ENCODE results near the gene SPESP1. TPM values are rescaled to one million over a fixed set of nuclear protein-coding genes. Genes with fewer than 3 reads are reported as not detected.

Gene SPESP1
- total and polyA plus RNA-seq, 2 of the 8 experiments (the other 6 are each of a cell fraction or from before 2014, with no cell fraction given), result not detected

GRCh38 chr15:68924866-68925560 is 5.3 kb upstream of the SPESP1 start:
- no peaks in the 10 kb centered on the region for H3K79me2 ChIP-seq (ENCODE audit: control insufficient read depth in 1 of 2, insufficient read depth in 2 of 2, low read length in 2 of 2)
- H3K23me2 ChIP-seq (ENCODE audit: low read depth, low read length), result no peaks in the 10 kb centered on the region
- no peak overlapping the region for H3K4me3 ChIP-seq (ENCODE audit: extremely low read depth in 1 of 4, insufficient read depth in 2 of 4, low read depth in 3 of 4, low read length in 4 of 4)
- FAIRE-seq (peak; percentile 95), DNase-seq (ENCODE audit: low read depth in 1 of 2, low spot score in 2 of 2) (peak; percentile 58 to 83)
- H3K4ac ChIP-seq (replicated peaks; ENCODE audit: insufficient read length, low read depth, low read length), result no peak overlapping the region
- H3K56ac ChIP-seq (replicated peaks; ENCODE audit: insufficient read length, low read depth, low read length), result no peak overlapping the region
- H4K91ac ChIP-seq (replicated peaks; ENCODE audit: insufficient read length, low read length), result no peak overlapping the region
- H3K18ac ChIP-seq (ENCODE audit: extremely low read depth, low read length), result no peak overlapping the region
- H3K79me1 ChIP-seq (ENCODE audit: low read depth, low read length), result no peaks in the 10 kb centered on the region
- no peak overlapping the region for H3K23ac ChIP-seq (ENCODE audit: insufficient read length)
- ChIA-PET POLR2A (ENCODE audit: partially characterized antibody) (no interaction called here), CTCF (ENCODE audit: partially characterized antibody) (interaction anchor here (0.6 to 5.1 kb wide), 50 partner anchors 8 to 599 kb away, joined by 3 to 53 read pairs (median 4); no protein-coding TSS in a partner anchor)
- H2BK20ac ChIP-seq (ENCODE audit: low read length), result no peak overlapping the region
- no peak overlapping the region for H3K27ac ChIP-seq (ENCODE audit: low read depth, low read length)
- no peak overlapping the region for H2BK5ac ChIP-seq (ENCODE audit: low read depth, low read length)
- H4K20me1 ChIP-seq (replicated peaks in 1 of 2; ENCODE audit: control insufficient read depth in 1 of 2, insufficient read depth in 2 of 2, low read length in 2 of 2), result no peaks in the 10 kb centered on the region
- peak overlapping the region; percentile 42; the same call in 1 of the 2 replicates for H2AFZ ChIP-seq (ENCODE audit: low read length)
- no peak overlapping the region for H4K5ac ChIP-seq (ENCODE audit: insufficient read length, low read depth, low read length)
- no peaks in the 10 kb centered on the region for H3K27me3 ChIP-seq (replicated peaks in 1 of 4; ENCODE audit: control insufficient read depth in 3 of 4, extremely low read depth in 1 of 4, insufficient read depth in 3 of 4, low read length in 3 of 4)
- WGBS, 2 experiments (ENCODE audit: extremely low coverage in 1 of 2, insufficient coverage in 1 of 2, insufficient read length in 1 of 2, insufficient replicate concordance in 2 of 2, low coverage in 1 of 2, low lambda C conversion rate in 2 of 2, missing lambda C conversion rate in 1 of 2), result 6% methylated on average over 6 of the region's 8 CpGs; no CpG with 5 or more reads in 1 of the 2 experiments
- no peak overlapping the region for H2BK120ac ChIP-seq (replicated peaks; ENCODE audit: low read depth, low read length)
- H2BK15ac ChIP-seq (ENCODE audit: low read length), result no peak overlapping the region
- no peak overlapping the region for H4K8ac ChIP-seq (ENCODE audit: extremely low read depth, insufficient read depth, low read length)
- no peak overlapping the region for H2BK12ac ChIP-seq (ENCODE audit: low read depth, low read length)
- H2AK5ac ChIP-seq (ENCODE audit: low read depth, low read length), result no peak overlapping the region
- H3K4me2 ChIP-seq (ENCODE audit: insufficient read depth in 1 of 2, low read depth in 2 of 2, low read length in 2 of 2), result no peak overlapping the region
- no peak overlapping the region for H3K14ac ChIP-seq (ENCODE audit: insufficient read length)
- H3K9me3 ChIP-seq (ENCODE audit: insufficient read depth in 2 of 2, low read depth in 1 of 2, low read length in 1 of 2), result peaks cover 0 to 5% of the 10 kb centered on the region in 2 experiments; a peak in 1 of 4 replicates
- H3K4me1 ChIP-seq (replicated peaks in 1 of 4; ENCODE audit: control insufficient read depth in 3 of 4, insufficient read depth in 4 of 4, low read length in 3 of 4), result no peaks in the 10 kb centered on the region
- no peak overlapping the region for H3K9ac ChIP-seq (replicated peaks in 1 of 4; ENCODE audit: extremely low read depth in 1 of 4, low read depth in 3 of 4, low read length in 3 of 4)
- no peaks in the 10 kb centered on the region for H3K36me3 ChIP-seq (ENCODE audit: control insufficient read depth in 2 of 4, insufficient read depth in 4 of 4, low read length in 3 of 4)
- TF ChIP-seq CREB1 (IDR thresholded peaks at IDR 0.05), result peak; percentile 65; the same call in 1 of the 2 replicates
- TF ChIP-seq CEBPB (IDR thresholded peaks at IDR 0.05; ENCODE audit: low read depth, low read length), result peak; percentile 90
- peak; percentile 84 to 93 (median 92) for TF ChIP-seq CTCF (IDR thresholded peaks at IDR 0.05; ENCODE audit: control extremely low read depth in 1 of 3, insufficient read depth in 1 of 3, low read depth in 1 of 3, low read length in 3 of 3)
- peak; percentile 93 for TF ChIP-seq ATF2 (IDR thresholded peaks at IDR 0.05; ENCODE audit: low read length)
- TF ChIP-seq SAP30 (IDR thresholded peaks at IDR 0.05; ENCODE audit: insufficient read depth, insufficient replicate concordance, low read length), result no peak
- no peak for TF ChIP-seq ZNF274 (IDR thresholded peaks at IDR 0.05; ENCODE audit: borderline replicate concordance, extremely low read depth, low read length)
- TF ChIP-seq TAF7 (optimal IDR thresholded peaks at IDR 0.05; ENCODE audit: borderline replicate concordance, low read depth, low read length), result peak; percentile 16
- TF ChIP-seq BCL11A (IDR thresholded peaks at IDR 0.05; ENCODE audit: low read depth in 2 of 2, low read length in 2 of 2), result no peak
